ENCODE data around the gene ART1.

Gene ART1

GRCh38 chr11:3666023-3666530 is 21.1 kb downstream of the ART1 start:
- no peak for DNase-seq (ENCODE audit: low spot score)

GRCh38 chr11:3667149-3668035 is 22.5 kb downstream of the ART1 start:
- no peak for DNase-seq (ENCODE audit: low spot score)

GRCh38 chr11:3669128-3669527 is 24.2 kb downstream of the ART1 start:
- no peak for DNase-seq (ENCODE audit: low spot score)

GRCh38 chr11:3669742-3670183 is 24.8 kb downstream of the ART1 start:
- no peak for DNase-seq (ENCODE audit: low spot score)

GRCh38 chr11:3671334-3672254 is 26.7 kb downstream of the ART1 start, which contains the start of gene CHRNA10:
CHRNA10 (minus strand) TSS chr11:3671384; CDS start chr11:3671312, 72 bp downstream.
- no peak for DNase-seq (ENCODE audit: low spot score)

GRCh38 chr11:3674189-3674588 is 29.3 kb downstream of the ART1 start:
- no peak for DNase-seq (ENCODE audit: low spot score)

- DNase-seq (ENCODE audit: low spot score) = no peak
These were observed 31.0 kb downstream of the ART1 start for GRCh38 chr11:3675971-3676370.

GRCh38 chr11:3679077-3679476 is 34.1 kb downstream of the ART1 start:
- DNase-seq (ENCODE audit: low spot score) = no peak

- DNase-seq (ENCODE audit: low spot score) = no peak
These were observed 38.1 kb downstream of the ART1 start for GRCh38 chr11:3683039-3683438.

GRCh38 chr11:3684129-3684818 is 39.3 kb downstream of the ART1 start:
- DNase-seq (ENCODE audit: low spot score) = no peak

GRCh38 chr11:3684819-3685172 is 39.9 kb downstream of the ART1 start:
- no peak for DNase-seq (ENCODE audit: low spot score)

GRCh38 chr11:3685923-3686322 is 41.0 kb downstream of the ART1 start:
- DNase-seq (ENCODE audit: low spot score) = no peak

- DNase-seq (ENCODE audit: low spot score) = no peak
These were observed 41.8 kb downstream of the ART1 start for GRCh38 chr11:3686751-3687150.

GRCh38 chr11:3700410-3700809 is 55.5 kb downstream of the ART1 start:
- no peak for DNase-seq (ENCODE audit: low spot score)

- DNase-seq (ENCODE audit: low spot score) = no peak
These were observed 56.0 kb downstream of the ART1 start for GRCh38 chr11:3700910-3701309.

- DNase-seq (ENCODE audit: low spot score) = no peak
These were observed 58.5 kb downstream of the ART1 start for GRCh38 chr11:3703383-3703782.

GRCh38 chr11:3707176-3707575 is 62.2 kb downstream of the ART1 start:
- DNase-seq (ENCODE audit: low spot score) = no peak

- no peak for DNase-seq (ENCODE audit: low spot score)
These were observed 65.0 kb downstream of the ART1 start for GRCh38 chr11:3709977-3710376.

GRCh38 chr11:3710485-3711259 is 65.7 kb downstream of the ART1 start:
- no peak for DNase-seq (ENCODE audit: low spot score)

GRCh38 chr11:3712274-3712673 is 67.3 kb downstream of the ART1 start:
- DNase-seq (ENCODE audit: low spot score) = no peak
